Non-pigmented ciliary epithelial cell (primary cell): ENCODE measurements around the gene PCGF1.
"Not testable (repeated sequence)": the region's sequence is repeated elsewhere in the genome, so short reads cannot be mapped to it uniquely, and the experiment has no call there.

ENCODE experiments used
- DNase-seq: peaks from one replicate; pipeline ENCODE4 v3.0.0-alpha.2; 2010; ENCODE audit warnings: low read depth

Gene PCGF1

GRCh38 chr2:74472086-74472944 lies 35.2 kb downstream of the PCGF1 start, which contains the start of gene MRPL53:
TSS of gene MRPL53 (minus strand) at chr2:74472680. CDS start at chr2:74472660, 20 bp downstream.
- DNase-seq: peak; percentile 78

DNA sequence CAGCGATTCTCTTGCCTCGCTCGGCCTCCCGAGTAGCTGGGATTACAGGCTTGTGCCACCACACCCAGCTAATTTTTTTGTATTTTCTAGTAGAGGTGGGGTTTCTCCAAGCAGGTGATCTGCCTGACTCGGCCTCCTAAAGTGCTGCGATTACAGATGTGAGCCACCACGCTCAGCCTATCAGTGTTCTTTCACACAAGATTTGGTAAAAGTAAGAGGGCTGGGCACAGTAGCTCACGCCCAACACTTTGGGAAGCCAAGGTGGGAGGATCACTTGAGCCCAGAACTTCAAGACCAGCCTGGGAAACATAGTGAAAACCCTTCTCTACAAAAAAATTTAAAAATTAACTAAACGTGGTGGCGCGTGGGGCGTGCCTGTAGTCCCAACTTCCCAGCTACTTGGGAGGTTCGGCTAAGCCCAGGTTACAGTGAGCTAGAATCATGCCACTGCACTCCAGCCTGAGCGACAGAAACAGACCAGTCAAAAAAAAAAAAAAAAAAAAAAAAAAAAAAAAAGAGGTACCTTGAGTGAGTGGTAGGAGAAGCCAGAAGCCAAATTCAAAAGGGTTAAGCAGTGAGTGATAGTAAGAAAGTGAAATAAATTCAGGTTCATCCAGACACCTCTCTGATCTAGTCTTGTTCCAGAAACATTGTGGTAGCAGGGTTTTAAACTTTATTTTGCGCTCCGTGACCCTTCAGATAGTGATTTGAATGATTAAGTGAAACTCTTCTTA lies 36.0 kb downstream of the PCGF1 start:
- DNase-seq: no peak

GRCh38 chr2:74470742-74471141 lies 36.8 kb downstream of the PCGF1 start:
- not testable (repeated sequence) for DNase-seq

- DNase-seq: no peak
Observed at GRCh38 chr2:74464406-74464805, 43.1 kb downstream of the PCGF1 start.

GRCh38 chr2:74462786-74463105 lies 44.7 kb downstream of the PCGF1 start:
- DNase-seq: no peak

DNA sequence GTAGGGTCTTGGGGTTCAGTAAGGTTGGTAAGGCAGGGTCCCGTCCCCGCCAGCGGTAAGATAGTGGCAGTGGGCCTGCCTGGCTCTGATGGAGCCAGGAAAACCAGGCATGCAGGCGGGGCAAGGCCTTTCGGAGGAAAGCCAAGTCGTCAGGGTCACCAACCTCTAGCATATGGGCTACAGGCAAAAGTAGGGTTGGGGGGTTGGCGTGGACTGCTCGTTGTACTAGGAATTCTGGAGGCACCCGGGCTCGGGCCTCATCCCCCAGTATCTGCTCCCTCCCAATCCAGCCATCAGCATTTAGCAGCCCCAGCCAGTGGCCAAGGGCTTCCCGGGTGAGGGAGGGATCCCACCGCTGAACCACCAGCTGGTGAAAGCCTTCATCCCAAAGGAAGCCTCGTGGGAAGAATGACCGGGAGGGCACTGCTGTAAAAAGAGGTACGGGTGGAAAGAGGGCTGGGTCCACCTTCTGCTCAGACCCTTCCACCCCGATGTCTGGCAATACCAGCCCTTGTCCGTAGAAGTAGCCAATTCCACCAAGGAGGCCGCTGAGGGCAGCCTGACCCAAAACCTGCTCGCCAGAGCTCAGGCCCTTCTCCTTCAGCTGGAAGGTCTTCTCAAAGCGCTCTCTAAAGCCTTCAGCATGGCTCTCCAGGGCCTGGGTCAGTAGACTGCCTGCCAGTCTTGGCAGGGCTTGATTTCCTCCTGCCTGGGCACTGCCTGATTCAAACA lies 45.3 kb downstream of the PCGF1 start:
- no peak for DNase-seq

DNA sequence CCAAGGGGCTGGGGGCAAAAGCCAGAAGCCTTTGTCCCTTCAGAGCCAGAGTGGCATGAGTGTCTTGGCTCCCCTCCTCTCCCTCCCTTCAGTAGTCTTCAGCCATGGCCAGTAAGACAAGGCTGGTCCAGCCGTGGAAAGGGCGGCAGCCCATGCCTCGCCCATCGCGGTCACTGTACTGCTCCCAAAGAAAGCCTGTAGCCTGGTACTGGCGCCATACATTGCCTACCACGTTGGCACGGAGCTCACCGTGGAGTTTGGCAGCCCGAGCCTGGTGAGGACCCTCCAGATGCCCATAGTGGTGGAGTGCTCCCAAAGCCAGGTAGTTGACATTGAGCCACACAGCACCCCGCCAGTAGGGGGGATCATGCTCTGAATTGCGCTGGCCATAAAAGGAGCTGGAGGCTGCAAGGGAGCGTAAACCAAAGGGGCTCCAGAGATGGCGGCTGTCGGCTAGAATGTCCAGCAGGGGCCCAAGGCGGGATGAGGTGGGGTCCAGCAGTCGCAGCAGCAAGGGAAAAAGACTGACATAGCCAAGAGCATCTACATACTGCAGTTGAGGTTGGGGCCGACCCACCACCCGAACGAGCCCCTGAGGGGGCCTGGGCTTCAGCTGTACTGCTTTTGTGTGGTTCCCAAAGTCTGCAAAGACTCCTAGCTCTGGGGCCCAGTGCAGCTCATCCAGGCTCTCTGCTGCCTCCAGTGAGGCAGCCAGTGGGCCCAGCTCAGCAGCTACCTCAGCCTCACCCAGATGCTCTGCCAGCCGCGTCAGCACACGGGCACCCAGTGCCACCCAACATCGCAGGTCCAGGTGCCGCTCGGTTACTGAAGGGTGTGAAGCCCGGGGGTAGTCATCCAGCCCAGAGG lies 46.1 kb downstream of the PCGF1 start:
- DNase-seq: no peak

- not testable (repeated sequence) for DNase-seq
Observed at GRCh38 chr2:74460187-74460586, 47.3 kb downstream of the PCGF1 start.

- not testable (repeated sequence) for DNase-seq
Observed at GRCh38 chr2:74459503-74460118, 47.9 kb downstream of the PCGF1 start.

DNA sequence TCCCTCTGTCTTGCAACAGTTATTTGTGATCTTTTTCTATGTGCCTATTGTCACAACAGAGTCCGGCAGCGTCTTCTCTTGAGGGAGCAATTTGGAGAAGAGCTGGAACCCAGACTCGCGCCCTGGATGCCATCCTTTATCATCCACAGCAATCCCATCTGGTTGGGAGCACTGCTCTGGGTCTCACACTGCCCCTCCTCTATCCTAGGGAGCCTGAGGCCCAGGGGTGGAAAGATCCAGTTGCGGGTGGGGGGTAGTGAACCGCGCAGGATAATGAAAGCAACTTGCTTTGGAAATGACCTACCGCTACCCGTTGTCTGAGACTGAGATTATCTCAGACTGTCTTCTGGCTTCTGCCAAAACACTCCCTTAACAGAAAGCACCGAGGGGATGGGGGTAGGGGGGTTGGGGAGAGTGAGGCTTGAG lies 48.5 kb downstream of the PCGF1 start:
- DNase-seq: no peak

DNA sequence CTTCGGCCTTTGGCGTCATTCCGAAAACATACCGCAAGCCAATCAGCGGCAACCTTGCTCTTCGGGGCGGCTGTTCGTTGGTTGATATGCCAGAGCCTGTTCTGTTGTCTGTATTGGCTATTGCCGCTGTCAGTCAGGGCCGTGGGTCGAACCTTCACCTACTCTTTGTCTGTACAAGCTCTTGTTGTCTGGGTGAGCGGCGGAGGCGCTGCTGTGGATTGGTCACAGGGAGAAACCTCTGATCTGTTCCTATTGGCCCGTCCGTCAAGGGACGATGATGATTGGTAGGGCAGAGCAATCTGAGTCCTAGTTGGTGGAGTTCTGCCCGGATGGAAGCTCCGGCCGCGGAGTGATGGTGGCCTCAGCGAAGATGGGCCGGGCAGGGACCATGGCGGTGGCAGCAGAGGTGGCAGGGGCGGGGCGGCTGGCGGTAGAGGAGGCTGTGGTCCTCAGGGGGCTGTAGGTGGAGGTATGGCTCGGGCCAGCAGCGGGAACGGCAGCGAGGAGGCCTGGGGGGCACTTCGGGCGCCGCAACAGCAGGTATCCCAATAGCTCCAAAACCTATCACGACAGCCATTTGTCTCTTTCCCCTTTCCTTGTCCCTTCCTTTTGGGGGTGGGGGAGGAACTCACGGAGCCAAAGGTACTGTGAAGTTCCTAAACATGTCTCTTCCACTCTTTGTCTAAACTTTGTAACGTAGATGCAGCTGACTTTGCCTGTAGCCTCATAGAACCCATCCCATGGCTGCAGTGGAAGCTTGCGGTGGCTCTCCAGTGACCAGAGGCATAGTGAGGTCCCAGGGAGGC lies 49.2 kb downstream of the PCGF1 start, which contains the start of gene WBP1:
TSS of gene WBP1 (plus strand) at position 307 of the 806 bp plus-strand sequence. CDS start at position 472, 165 bp downstream.
- DNase-seq: peak; percentile 100

GRCh38 chr2:74457549-74458131 lies 49.9 kb downstream of the PCGF1 start:
- no peak for DNase-seq

DNA sequence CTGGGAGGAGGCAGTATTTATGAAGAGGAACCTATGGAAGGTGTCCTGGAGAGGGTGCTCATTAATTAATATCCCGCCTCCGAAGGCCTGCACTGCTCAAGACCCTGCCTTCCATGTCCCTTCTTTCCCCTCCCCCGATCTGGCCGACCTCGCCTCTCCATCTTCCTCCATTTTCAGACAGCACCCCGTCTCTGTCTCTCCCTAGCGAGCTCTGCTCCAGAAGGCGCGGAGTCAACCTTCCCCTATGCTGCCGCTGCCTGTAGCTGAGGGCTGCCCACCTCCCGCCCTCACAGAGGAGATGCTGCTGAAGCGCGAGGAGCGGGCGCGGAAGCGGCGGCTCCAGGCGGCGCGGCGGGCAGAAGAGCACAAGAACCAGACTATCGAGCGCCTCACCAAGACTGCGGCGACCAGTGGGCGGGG lies 50.4 kb downstream of the PCGF1 start:
- DNase-seq: no peak
